HG02884 (cell line): ENCODE data around the gene CGRRF1.

Experiments used
- ATAC-seq: cut with Tn5 transposase; IDR thresholded peaks from one replicate; pipeline ENCODE4 v1.9.1; 2021; ENCODE audit warnings: mild to moderate bottlenecking, moderate library complexity; ENCODE audit not compliant: unreplicated experiment

Gene CGRRF1

GRCh38 chr14:54572316-54572715, 62.6 kb downstream of the CGRRF1 start:
- no peak for ATAC-seq

- no peak for ATAC-seq
These were observed 64.8 kb downstream of the CGRRF1 start for GRCh38 chr14:54574528-54574927.

GRCh38 chr14:54577494-54577893, 67.8 kb downstream of the CGRRF1 start:
- no peak for ATAC-seq

DNA sequence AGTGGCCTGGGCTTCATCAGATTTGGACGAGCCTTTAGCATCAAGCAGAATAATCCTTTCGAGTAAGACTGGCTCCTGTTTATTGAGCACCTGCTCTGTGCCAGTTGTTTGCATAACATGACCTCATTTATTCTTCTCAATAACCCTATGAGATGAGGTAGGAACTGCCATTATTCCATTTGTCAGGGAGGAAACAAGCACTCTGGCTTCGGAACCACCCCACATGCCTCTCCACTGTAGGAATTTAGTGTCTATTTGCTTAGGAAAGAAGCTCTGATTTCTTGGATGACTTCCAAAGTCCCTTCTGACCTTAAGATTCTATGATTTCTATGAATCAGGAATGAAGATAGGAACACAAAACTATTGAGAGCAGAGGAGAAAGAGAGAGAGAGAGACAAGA, 68.3 kb downstream of the CGRRF1 start:
- ATAC-seq: no peak

GRCh38 chr14:54579621-54580020, 69.9 kb downstream of the CGRRF1 start:
- ATAC-seq: no peak

DNA sequence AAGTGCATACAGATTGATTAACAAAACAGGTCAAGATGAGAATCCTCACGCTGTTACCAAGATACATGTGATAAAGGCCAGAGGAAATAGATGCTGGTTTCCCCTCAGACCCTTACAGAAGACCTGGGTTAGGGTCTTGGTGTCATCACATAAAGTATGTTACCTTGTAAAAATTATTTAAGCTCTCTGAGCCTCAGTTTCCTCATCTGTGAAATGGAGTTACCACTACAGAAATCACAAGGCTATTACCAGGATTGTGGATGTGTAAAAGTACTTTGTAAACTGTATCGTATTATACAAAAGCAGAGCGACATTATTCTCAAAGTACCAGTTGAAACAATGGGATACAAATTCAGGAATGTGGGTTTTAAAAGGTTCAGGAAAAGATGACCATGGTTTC, 71.2 kb downstream of the CGRRF1 start:
- ATAC-seq: no peak

GRCh38 chr14:54582334-54582733, 72.6 kb downstream of the CGRRF1 start:
- ATAC-seq: no peak

DNA sequence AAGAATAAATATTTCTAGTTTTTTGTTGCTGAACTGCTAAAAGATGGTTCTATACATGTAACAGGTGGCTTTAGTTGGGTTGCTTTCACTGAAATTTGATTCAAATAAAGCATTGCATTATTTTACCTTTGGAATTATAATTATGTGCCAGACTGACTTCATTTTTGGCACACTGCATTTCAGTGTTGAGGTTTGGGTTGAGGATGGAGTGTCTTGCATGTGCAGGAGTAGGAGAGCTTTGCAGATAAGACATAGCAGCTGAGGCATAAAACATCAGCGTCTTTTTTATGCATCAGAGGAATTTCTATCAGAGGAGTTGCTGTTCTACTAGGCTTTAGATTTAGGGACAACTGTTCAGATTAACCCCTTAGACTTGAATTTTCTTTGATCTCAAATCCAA, 74.4 kb downstream of the CGRRF1 start:
- no peak for ATAC-seq

- no peak for ATAC-seq
These were observed 75.5 kb downstream of the CGRRF1 start for GRCh38 chr14:54585214-54585613.
